ENCODE results near the gene CLUH.
A peak's percentile ranks its signal among the peaks of the same experiment; 100 is the strongest.

DNA sequence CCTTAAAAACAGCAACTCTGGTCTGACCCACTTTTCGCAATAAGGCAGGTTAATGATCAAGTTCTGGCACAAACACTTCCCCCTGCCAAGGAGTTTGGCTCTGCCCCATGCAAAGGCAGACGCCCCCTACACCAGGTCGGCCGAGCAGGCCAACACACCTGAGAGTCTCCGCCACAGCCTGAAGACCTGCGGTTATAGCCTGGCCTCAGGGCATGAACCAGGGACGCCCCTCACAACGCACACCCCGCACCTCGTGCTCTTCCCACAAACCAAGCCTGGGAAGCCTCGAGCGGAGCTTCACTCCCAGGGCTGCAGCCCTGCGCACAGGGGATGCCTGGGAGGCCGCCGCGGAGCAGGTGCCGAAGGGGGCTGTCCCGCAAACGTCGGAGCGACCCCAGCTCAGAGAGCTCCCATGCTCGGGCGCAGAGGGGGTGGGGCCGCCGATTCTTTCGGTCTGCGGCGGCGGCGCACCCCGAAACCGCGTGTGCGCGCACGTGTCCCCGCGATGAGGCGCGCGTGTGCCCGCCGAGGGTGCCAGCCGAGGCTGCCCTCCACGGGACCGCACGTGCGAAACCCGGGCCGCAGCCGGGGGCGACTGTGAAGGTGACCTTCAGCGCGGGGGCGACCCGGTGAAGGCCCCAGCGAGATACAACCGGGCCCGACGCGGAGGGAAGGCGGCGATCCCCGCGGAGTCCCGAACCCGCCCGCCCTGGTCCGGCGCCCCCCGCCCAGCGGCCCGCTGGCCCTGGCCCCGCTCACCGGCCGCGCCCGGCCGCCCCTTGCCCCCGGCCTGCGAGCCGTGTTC lies 559 bp downstream of the CLUH start:
- TF ChIP-seq CTCF (IDR thresholded peaks at IDR 0.05) = peak in 1 of 4 donors; percentile 6
- TF ChIP-seq POLR2A (IDR thresholded peaks at IDR 0.05) = peak; percentile 45

Measured in right lobe of liver (tissue), 4 donors.